HL-60 (cell line): ENCODE results near the gene UGCG. TPM values are rescaled to one million over a fixed set of nuclear protein-coding genes. Genes with fewer than 3 reads are reported as not detected.

Source experiments
- microRNA-seq: library from miRNA; unstranded; fragments of <30 nt; microRNA quantifications from one replicate; pipeline ENCODE4, GENCODE V29; 2018

The UGCG gene

Small RNAs within 50 kb of the gene (microRNA-seq; reads per million reads assigned to microRNA genes)
- gene MIR4668: not detected
